HFF-Myc (cell line): ENCODE results near the gene UNC13D.

Experiments used
- DNase-seq: peaks from one replicate; pipeline ENCODE4 v3.0.0-alpha.2; 2011; ENCODE audit warnings: low read depth; ENCODE audit errors: extremely low read depth
- H3K4me3 ChIP-seq: replicated peaks from 2 replicates; pipeline ENCODE4 v1.5.1; 2011; ENCODE audit warnings: low read depth, mild to moderate bottlenecking, control low read depth, low read length
- CTCF ChIP-seq: IDR thresholded peaks from 2 replicates; pipeline ENCODE4 v1.5.1; 2012; ENCODE audit warnings: mild to moderate bottlenecking, low read depth, low read length, control low read depth; ENCODE audit errors: missing control alignments

Gene UNC13D

GRCh38 chr17:75839942-75840798 is 4.0 kb downstream of the UNC13D start:
- TF ChIP-seq CTCF = no peak
- H3K4me3 ChIP-seq = no peak overlapping the region
- no peak for DNase-seq

GRCh38 chr17:75838410-75838809 is 5.8 kb downstream of the UNC13D start:
- DNase-seq = no peak
- no peak for TF ChIP-seq CTCF
- H3K4me3 ChIP-seq = no peak overlapping the region

GRCh38 chr17:75837899-75838298 is 6.3 kb downstream of the UNC13D start:
- no peak for DNase-seq
- no peak for TF ChIP-seq CTCF
- H3K4me3 ChIP-seq = no peak overlapping the region

- no peak for DNase-seq
- TF ChIP-seq CTCF = no peak
- H3K4me3 ChIP-seq = no peak overlapping the region
Measured at GRCh38 chr17:75836605-75837004, 7.6 kb downstream of the UNC13D start.

GRCh38 chr17:75835654-75835987 is 8.6 kb downstream of the UNC13D start:
- no peak overlapping the region for H3K4me3 ChIP-seq
- no peak for TF ChIP-seq CTCF
- no peak for DNase-seq

- DNase-seq = no peak
- TF ChIP-seq CTCF = no peak
- no peak overlapping the region for H3K4me3 ChIP-seq
Measured at GRCh38 chr17:75834928-75835653, 9.1 kb downstream of the UNC13D start.
